ENCODE data around the gene CDK16. TPM values are rescaled to one million over a fixed set of nuclear protein-coding genes. Genes with fewer than 3 reads are reported as not detected.

Gene CDK16
- total RNA-seq, 1 donor from 2014 or later, result 49.9 TPM

GRCh38 chrX:47226071-47226470 is 7.6 kb downstream of the CDK16 start:
- intact Hi-C loops (cut with micrococcal nuclease), result no loop called here

- intact Hi-C loops (cut with micrococcal nuclease), result no loop called here
These were observed 8.3 kb downstream of the CDK16 start for GRCh38 chrX:47226531-47227333.

- intact Hi-C loops (cut with micrococcal nuclease), result no loop called here
These were observed 8.8 kb downstream of the CDK16 start for GRCh38 chrX:47227334-47227583.

- intact Hi-C loops (cut with micrococcal nuclease), result no loop called here
These were observed 10.2 kb downstream of the CDK16 start for GRCh38 chrX:47228550-47229270.

- intact Hi-C loops (cut with micrococcal nuclease), result no loop called here
These were observed 10.9 kb downstream of the CDK16 start for GRCh38 chrX:47229427-47229826.

- intact Hi-C loops (cut with micrococcal nuclease), result loop anchor here (5.0 kb wide), 2 partner anchors 82 to 393 kb away; partner anchors contain the start of gene RP2
These were observed 11.8 kb downstream of the CDK16 start for GRCh38 chrX:47230136-47230868.

GRCh38 chrX:47231167-47231566 is 12.7 kb downstream of the CDK16 start:
- intact Hi-C loops (cut with micrococcal nuclease), result loop anchor here (5.0 kb wide), 2 partner anchors 81 to 394 kb away; partner anchors contain the start of gene RP2

GRCh38 chrX:47232197-47232802 is 13.8 kb downstream of the CDK16 start:
- intact Hi-C loops (cut with micrococcal nuclease), result loop anchor here (2.0 to 5.0 kb wide), 6 partner anchors 80 to 1289 kb away; partner anchors contain the start of genes ARAF, EBP and RP2

- intact Hi-C loops (cut with micrococcal nuclease), result loop anchor here (1.0 to 5.0 kb wide), 16 partner anchors 15 to 1288 kb away; partner anchors contain the start of genes ARAF, CDK16, EBP and ELK1
These were observed 14.4 kb downstream of the CDK16 start, which contains the start of gene USP11 for GRCh38 chrX:47232803-47233332. Gene USP11 (plus strand): TSS chrX:47233009. CDS start chrX:47233044, 35 bp downstream.

GRCh38 chrX:47233333-47234113 is 15.0 kb downstream of the CDK16 start:
- intact Hi-C loops (cut with micrococcal nuclease), result loop anchor here (1.0 to 5.0 kb wide), 16 partner anchors 15 to 1287 kb away; partner anchors contain the start of genes ARAF, CDK16, EBP and ELK1

GRCh38 chrX:47234583-47234982 is 16.1 kb downstream of the CDK16 start:
- intact Hi-C loops (cut with micrococcal nuclease), result loop anchor here (5.0 kb wide), 2 partner anchors 78 to 397 kb away; partner anchors contain the start of gene RP2

GRCh38 chrX:47235691-47236103 is 17.2 kb downstream of the CDK16 start:
- intact Hi-C loops (cut with micrococcal nuclease), result no loop called here

- intact Hi-C loops (cut with micrococcal nuclease), result no loop called here
These were observed 20.7 kb downstream of the CDK16 start for GRCh38 chrX:47239199-47239598.

- intact Hi-C loops (cut with micrococcal nuclease), result no loop called here
These were observed 21.5 kb downstream of the CDK16 start for GRCh38 chrX:47239898-47240545.

- intact Hi-C loops (cut with micrococcal nuclease), result no loop called here
These were observed 22.1 kb downstream of the CDK16 start for GRCh38 chrX:47240619-47241018.

- intact Hi-C loops (cut with micrococcal nuclease), result no loop called here
These were observed 22.9 kb downstream of the CDK16 start for GRCh38 chrX:47241201-47242011.

GRCh38 chrX:47242321-47242720 is 23.8 kb downstream of the CDK16 start:
- intact Hi-C loops (cut with micrococcal nuclease), result no loop called here

GRCh38 chrX:47243351-47243750 is 24.9 kb downstream of the CDK16 start:
- intact Hi-C loops (cut with micrococcal nuclease), result no loop called here

GRCh38 chrX:47244676-47245075 is 26.2 kb downstream of the CDK16 start:
- intact Hi-C loops (cut with micrococcal nuclease), result loop anchor here (5.0 kb wide), 1 partner anchor 68 kb away; no protein-coding TSS in a partner anchor

Measured in T-helper 1 cell treated with Interleukin-12 subunit alpha and Interleukin-12 subunit beta and Interleukin-4 antibody, amounts not matched to agents 30 ng/mL and 1 ng/mL, for 36 hours (primary cell).